GM21737 (cell line): ENCODE results near the gene PAX3.
"Not testable (repeated sequence)": the region's sequence is repeated elsewhere in the genome, so short reads cannot be mapped to it uniquely, and the experiment has no call there.

Experiments
- ATAC-seq: cut with Tn5 transposase; IDR thresholded peaks from one replicate; pipeline ENCODE4 v1.9.1; 2021; ENCODE audit warnings: mild to moderate bottlenecking, moderate library complexity; ENCODE audit not compliant: unreplicated experiment

Gene PAX3

DNA sequence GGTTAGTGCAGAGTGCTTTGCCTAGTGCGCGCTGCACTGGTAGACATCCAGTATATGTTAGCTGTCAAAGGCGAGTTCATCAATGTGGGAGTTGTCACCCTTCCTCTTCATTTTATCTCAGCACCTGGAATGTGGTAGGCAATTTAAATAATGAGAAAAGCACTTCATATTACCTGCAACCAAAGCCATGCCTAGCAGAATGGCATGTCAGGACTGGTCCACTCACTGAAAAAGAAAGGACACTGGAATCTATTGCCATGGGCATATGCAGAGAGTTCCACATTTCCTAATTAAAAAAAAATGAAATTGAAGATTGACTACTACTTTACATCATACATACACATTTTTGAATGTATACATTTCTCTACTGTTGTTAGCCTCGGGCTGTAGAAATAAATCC is 139.6 kb downstream of the PAX3 start:
- no peak for ATAC-seq

DNA sequence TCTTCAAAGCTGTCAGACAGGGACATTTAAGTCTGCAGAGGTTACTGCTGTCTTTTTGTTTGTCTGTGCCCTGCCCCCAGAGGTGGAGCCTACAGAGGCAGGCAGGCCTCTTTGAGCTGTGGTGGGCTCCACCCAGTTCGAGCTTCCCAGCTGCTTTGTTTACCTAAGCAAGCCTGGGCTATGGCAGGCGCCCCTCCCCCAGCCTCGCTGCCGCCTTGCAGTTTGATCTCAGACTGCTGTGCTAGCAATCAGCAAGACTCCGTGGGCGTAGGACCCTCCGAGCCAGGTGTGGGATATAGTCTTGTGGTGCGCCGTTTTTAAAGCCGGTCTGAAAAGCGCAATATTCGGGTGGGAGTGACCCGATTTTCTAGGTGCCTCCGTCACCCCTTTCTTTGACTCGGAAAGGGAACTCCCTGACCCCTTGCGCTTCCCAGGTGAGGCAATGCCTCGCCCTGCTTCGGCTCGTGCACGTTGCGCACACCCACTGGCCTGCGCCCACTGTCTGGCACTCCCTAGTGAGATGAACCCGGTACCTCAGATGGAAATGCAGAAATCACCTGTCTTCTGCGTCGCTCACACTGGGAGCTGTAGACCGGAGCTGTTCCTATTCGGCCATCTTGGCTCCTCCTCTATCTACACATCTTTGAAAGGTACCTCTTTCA is 143.7 kb downstream of the PAX3 start:
- ATAC-seq = not testable (repeated sequence)
